Osteocyte (in vitro differentiated cells): ENCODE data around the gene MRPL3. TPM values are rescaled to one million over a fixed set of nuclear protein-coding genes. Genes with fewer than 3 reads are reported as not detected.
"Not testable (repeated sequence)": the region's sequence is repeated elsewhere in the genome, so short reads cannot be mapped to it uniquely, and the experiment has no call there.

Experiments
- DNase-seq: peaks from one replicate; pipeline ENCODE4 v3.0.0; 2021; ENCODE audit warnings: mixed read lengths; ENCODE audit not compliant: unreplicated experiment; ENCODE audit errors: extremely low spot score
- H3K27ac Mint-ChIP-seq: one replicate; pipeline ENCODE4 v1.8.0; 2021; ENCODE audit warnings: mild to moderate bottlenecking, mixed read lengths; ENCODE audit not compliant: unreplicated experiment
- H3K27me3 Mint-ChIP-seq: one replicate; pipeline ENCODE4 v1.8.0; 2021; ENCODE audit warnings: mixed read lengths; ENCODE audit not compliant: unreplicated experiment
- H3K36me3 Mint-ChIP-seq: one replicate; pipeline ENCODE4 v1.8.0; 2021; ENCODE audit warnings: mixed read lengths; ENCODE audit not compliant: unreplicated experiment
- H3K4me1 Mint-ChIP-seq: one replicate; pipeline ENCODE4 v1.8.0; 2021; ENCODE audit warnings: mixed read lengths; ENCODE audit not compliant: unreplicated experiment
- H3K4me3 Mint-ChIP-seq: one replicate; pipeline ENCODE4 v1.8.0; 2021; ENCODE audit warnings: mild to moderate bottlenecking, moderate library complexity, mixed read lengths; ENCODE audit not compliant: unreplicated experiment
- H3K9me3 Mint-ChIP-seq: one replicate; pipeline ENCODE4 v1.8.0; 2021; ENCODE audit warnings: mixed read lengths; ENCODE audit not compliant: unreplicated experiment
- CTCF ChIP-seq: fragments of 200-600 bp; sonication (generic); IDR thresholded peaks from 2 replicates; pipeline ENCODE4 v1.5.0; 2021; ENCODE audit warnings: antibody characterized with exemption, mild to moderate bottlenecking, moderate library complexity
- total RNA-seq: library from RNA; stranded (reverse); gene quantifications from 2 replicates; pipeline ENCODE4 v1.2.1, GENCODE V29; 2021

Gene MRPL3
- total RNA-seq, 1 donor from 2014 or later: 37.4 TPM

- Mint-ChIP-seq H3K27ac (no peak overlapping the region), H3K27me3 (no peaks in the 10 kb centered on the region), H3K36me3 (peaks cover 6% of the 10 kb centered on the region), H3K4me1 (no peaks in the 10 kb centered on the region), H3K4me3 (no peak overlapping the region), H3K9me3 (no peaks in the 10 kb centered on the region)
- no peak for TF ChIP-seq CTCF
- no peak for DNase-seq
These were observed 11.0 kb downstream of the MRPL3 start for GRCh38 chr3:131491775-131492174.

DNA sequence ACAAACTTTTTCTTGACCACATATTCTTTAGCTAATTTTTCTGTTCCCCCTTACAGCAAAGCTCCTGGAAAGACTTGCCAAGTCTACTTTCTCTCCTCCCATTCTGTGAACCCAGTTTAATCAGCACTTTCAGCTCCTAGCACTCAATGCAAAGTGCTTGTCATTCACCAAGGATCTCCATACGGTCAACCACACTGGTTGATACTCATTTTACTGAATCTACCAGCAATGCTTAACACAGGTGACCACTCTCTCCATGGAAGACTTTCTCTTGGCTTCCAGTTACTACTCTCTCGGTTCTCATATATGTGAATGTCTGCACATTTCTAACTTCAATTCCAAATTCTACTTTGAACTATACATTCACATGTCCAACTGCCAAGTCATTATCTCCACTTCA lies 11.7 kb downstream of the MRPL3 start:
- no peak for DNase-seq
- Mint-ChIP-seq H3K9me3 (no peaks in the 10 kb centered on the region), H3K27ac (no peak overlapping the region), H3K36me3 (peaks cover 6% of the 10 kb centered on the region), H3K27me3 (no peaks in the 10 kb centered on the region), H3K4me3 (no peak overlapping the region), H3K4me1 (no peaks in the 10 kb centered on the region)
- TF ChIP-seq CTCF: no peak

- not testable (repeated sequence) for DNase-seq
These were observed 16.2 kb downstream of the MRPL3 start for GRCh38 chr3:131486545-131486944.

DNA sequence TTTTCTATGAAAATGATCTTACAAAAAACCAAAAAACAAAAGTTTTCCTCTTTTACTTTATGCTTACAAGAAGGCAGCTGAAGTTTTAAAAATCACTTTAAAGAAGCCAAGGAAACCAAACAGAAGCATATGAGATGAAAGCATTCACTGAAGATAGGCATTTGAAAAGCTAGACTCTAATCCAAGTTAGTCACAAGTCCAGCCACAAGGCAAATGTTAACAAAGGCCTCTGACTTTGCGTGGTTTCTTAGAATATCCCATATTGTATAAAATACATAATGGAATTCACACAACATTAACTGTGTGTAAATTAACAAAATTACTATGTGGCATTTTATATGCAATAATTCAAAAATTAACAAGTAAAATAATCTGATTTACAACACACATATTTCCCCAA lies 17.7 kb downstream of the MRPL3 start:
- DNase-seq: no peak
- no peaks in the 10 kb centered on the region for H3K9me3 Mint-ChIP-seq
- H3K36me3 Mint-ChIP-seq: peaks cover 12% of the 10 kb centered on the region
- H3K27me3 Mint-ChIP-seq: no peaks in the 10 kb centered on the region
- no peaks in the 10 kb centered on the region for H3K4me1 Mint-ChIP-seq
- H3K27ac Mint-ChIP-seq: no peak overlapping the region
- H3K4me3 Mint-ChIP-seq: no peak overlapping the region
- no peak for TF ChIP-seq CTCF

More at GRCh38 chr3:131486545-131486944, 16.2 kb downstream of the MRPL3 start:
- not testable (repeated sequence) for H3K9me3 Mint-ChIP-seq, H3K27me3 Mint-ChIP-seq, H3K27ac Mint-ChIP-seq, H3K4me1 Mint-ChIP-seq, H3K4me3 Mint-ChIP-seq
- peaks cover 12% of the 10 kb centered on the region for H3K36me3 Mint-ChIP-seq

GRCh38 chr3:131484496-131485111 lies 18.2 kb downstream of the MRPL3 start:
- no peak overlapping the region for H3K27ac Mint-ChIP-seq

More at GRCh38 chr3:131484496-131485111, 18.2 kb downstream of the MRPL3 start:
- Mint-ChIP-seq H3K9me3 (no peaks in the 10 kb centered on the region), H3K36me3 (peaks cover 14% of the 10 kb centered on the region), H3K27me3 (no peaks in the 10 kb centered on the region), H3K4me1 (no peaks in the 10 kb centered on the region), H3K4me3 (no peak overlapping the region)
- DNase-seq: no peak
- no peak for TF ChIP-seq CTCF
